Inferior parietal cortex (tissue), 1 donor: ENCODE data around the gene IRX2.

Experiments used
- DNase-seq: peaks from one replicate; pipeline ENCODE4 v3.0.0-alpha.2; 2016; ENCODE audit errors: extremely low spot score

The IRX2 gene

DNA sequence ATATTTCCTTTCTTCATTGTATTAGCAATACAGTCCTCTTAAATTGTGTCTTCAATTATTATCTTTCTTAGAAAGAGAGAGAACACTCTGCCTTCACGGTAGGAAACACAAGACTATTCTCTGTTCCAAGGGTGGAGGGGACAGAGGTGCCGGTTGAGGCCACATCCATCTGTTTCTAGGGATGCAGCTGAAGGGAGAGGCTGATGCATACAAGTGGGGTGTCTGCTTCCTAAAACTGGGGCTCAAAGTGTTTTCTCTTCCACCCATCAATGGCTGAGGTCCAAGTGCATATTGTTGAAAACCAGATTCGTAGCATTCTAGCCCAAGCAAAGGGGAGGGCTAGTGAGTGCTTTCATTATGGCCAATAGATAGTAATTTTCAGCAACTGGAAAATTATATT, 9.5 kb downstream of the IRX2 start:
- no peak for DNase-seq

DNA sequence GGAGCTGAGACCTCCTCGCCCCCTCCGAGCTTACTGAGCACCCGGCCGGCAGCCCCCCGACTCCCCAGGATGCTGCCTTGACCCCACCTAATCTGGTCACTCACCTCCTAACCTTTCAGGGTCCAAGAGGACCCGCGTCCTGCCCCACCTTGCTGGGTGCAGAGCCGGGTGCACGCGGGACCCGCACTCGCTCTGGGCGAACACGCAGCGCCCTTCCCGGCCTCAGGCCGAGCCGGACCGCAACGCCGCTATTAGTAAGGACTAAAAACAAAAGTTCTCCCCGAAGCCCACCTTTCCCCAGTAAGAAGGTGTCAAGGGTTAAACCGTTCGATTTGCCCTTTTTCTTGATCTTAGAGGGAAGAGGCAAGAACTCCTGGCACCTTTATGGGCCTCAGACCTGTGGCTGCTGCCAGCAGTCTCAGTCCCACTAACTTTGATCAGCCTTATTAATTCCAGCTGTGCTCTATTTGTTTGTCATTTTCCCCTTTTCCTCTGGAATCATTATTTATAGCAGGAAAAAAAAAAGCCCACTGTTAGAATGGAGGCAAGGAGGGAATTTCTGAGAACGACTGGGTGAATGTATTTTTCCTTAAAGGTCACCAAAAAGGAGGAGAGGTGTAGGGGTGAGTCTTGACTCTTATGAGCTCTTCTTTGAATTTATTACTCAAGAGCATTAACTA, 10.5 kb downstream of the IRX2 start:
- no peak for DNase-seq

DNA sequence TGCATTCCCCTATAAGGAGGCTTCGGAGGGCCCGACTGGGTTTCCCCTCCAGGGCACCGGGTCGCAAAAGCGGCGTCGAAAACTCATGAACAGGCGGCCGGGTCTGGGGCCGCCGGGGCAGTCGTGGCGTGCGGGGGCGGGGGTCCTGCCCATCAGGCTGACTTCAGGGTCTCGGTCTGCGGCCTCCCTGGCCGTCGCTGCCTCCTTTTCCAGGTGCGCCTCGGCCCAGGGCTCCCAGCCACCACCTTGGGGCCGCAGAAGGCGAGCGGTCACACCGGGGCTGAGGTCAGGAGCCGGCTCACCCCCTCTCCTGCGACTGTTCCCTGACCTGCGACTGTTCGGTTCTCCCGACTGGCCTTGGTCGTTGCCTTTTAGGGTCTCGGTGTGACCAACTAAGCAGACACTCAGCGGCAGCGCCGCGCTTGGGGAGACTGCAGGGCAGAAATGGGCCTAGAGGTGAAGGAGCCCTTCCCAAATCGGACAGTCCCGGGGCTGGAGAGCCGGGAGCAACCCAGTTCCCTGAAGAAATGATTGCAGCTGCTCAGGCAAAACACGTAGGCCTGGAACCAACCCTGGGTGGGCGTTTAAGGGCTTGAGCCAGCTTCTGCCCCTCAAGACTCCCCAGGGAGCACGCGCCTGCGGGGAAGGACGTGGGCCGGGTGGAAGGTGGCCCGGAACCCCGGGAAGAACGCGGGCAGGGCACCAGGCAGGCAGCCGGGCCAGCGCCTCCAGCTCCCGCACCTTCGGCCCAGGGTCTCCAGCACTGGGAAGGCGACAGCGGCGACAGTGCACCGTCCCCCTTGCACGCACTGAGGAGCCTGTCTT, 11.2 kb downstream of the IRX2 start:
- no peak for DNase-seq

DNA sequence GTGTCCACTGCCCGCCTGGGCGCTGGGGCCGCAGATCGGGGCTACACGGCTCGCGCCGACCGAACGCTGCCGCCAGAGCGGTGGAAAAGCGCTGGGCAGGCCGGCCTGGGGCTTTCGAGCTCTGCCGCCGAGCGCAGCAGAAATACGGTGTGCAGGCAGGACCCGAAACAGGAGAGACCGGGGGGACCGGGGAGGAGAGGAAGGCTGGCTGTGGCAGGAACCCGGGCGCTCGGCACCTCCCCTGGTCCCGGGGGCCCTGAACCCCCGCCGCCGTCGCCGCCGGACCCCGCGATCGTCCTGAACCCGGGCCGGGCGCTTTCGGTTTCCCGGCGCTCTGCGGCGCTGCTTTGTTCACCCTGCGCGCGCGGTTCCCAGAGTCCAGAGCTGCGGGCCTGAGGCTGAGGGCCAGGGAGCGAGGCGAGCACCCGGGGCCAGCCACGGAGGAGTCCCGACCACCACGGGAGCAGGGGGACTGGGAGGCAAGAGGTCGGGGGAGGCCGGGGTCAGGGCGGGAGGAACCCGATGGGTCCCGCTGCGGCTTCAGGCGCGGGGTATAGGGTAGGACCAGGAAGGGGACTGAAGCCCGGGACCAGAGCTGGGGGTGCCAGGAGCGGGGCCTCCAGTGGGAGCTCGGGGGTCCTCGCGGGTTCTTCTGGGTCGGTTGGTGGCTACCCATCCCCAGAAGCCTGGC, 12.0 kb downstream of the IRX2 start:
- DNase-seq, result no peak

DNA sequence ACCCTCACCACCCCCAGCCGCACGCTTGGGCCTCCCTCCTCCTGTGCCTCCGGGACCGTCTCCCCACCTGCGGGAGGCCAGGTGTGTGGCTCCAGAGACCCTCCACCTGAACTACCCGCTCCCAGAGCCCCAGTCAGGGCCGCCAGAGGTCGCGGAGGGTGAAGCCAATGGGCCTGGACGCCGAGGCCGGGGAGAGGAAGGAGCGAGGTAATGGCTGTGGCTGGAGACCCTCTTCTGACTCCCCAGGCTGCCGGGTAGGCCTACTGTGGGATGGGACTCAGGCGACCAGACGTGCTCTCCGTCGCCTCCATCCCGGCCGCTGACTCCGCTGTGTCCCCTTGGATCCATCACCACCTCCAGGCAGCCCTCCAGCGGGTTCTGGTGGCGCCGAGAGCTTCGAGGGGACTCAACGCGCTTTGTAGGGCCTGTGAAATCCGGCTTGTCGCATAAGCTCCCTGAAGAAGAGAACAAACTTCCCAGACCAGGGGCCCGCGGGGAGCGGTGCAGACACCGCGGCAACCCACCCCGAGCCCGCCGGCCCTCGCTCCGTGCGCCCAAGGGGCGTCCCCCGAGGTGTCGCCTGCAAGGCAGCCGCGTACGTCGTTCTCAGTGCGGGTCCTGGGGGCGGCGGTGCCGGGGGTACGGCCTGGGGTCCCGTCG, 12.6 kb downstream of the IRX2 start:
- DNase-seq, result no peak

DNA sequence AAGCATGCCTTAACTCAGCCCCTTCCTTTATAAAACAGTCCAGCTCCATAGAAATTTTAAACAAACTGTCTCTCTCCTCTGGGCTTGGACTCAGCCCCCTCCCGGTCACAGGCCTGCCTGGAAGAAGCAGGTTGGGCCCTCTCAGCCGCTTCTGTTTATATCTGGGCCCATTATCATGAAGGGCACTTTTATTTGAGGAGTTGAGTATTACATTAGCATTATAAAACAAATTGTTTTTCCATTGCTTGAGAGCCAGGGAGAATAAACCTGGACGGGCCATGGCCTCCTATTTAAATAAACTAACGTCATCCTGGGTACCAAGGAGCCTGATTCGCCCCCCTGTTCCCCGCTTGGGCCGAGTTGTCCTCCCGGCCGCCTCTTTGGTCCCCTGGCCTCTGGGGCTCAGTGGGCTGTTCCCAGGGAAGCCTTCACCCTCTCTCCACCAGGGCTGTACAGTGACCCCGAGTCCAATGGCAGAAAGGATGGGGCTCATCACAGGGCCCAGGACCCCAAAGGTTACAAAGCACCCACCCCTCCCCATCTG, 13.2 kb downstream of the IRX2 start:
- DNase-seq, result no peak

DNA sequence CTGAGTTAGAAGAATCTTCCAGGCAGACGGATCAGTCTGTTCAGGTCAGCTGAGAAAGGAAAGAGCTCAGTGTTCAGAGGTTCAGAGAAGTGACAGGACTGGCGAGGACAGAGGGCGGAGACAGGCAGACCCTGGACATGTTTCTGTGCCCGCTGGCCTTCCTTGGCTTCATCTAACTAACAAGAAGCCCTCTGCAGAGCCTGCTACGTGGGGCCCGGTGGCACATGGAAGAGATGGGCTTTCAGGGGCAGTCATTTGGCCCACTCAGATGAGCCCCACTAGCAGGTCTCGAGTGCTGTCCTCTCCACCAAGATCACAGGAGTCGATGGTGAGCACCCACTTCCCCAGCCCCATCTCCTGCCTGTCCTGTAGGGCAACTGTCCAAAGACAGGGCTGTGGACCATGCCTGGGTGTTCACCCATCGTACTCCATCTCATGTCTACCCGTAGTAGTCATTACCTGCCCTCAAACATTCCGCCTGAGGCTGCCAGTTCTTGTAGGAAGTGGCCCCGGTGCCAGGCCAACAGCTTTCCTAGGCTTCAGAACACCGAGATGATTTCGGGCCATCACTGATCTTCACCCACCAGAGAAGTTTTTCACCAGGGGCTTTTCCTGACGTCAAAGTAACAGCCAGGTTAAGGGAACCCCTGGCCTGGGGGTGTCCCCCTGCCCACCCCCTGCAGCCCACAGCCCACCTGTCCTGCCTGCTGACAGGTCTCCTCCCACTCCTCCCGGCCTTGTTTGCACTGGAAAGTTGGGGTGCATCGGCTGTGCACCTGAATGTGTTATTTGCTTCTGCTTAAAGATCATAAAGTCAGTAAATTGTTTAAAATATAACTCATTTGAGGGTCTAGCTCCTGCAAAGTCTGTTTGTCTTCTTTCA, 14.0 kb downstream of the IRX2 start:
- no peak for DNase-seq

DNA sequence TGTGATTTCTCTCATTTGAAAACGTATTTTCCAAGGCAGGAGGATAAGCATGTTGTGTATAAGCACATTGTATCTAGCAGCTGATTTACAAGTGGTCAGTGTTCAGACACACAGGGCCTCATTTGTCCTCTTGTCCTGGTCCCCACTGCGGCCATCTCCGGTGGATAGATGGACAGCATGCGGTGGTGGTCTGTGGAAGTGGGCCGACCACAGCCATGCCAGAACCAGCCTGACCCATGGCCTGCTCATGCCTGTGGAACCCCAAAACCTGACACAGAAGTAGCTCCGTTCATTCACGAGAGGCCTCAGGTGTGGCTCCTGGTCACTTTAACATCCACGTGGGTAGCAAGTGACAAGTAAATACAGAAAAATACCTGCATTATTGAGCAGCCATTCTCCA, 14.6 kb downstream of the IRX2 start:
- no peak for DNase-seq

DNA sequence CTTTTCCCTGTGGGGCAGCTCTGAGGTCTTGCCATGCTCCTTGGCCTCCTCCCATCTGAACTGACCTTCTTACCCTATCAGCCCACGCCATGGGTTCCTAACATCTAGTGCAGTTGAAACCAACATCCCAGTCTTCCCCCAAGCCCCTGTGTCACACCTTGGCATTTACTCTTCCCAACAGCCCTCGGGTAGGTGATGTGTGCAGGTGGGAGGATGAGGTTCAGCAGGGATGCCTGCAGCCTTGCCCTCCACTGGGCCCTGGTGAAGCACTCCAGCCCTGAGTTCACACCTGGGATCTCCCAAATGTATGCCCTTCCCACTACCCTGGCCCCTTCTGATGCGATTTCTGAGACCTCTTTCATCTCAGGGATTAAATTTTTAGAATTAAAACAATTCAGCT, 15.5 kb downstream of the IRX2 start:
- no peak for DNase-seq

DNA sequence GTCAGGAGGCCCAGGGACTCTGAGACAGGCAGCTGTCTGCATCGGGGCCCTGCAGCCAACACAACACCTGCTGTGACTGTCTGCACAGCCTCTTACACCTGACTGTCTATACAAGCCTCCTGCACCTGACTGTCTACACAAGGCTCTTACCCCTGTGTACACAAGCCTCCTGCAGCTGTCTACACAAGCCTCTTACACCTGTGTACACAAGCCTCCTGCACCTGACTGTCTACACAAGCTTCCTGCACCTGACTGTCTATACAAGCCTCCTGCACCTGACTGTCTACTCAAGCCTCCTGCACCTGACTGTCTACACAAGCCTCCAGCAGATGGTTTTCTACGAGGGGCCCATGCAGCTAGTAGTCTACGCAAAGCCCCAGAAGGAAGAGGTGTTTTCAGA, 18.6 kb downstream of the IRX2 start:
- DNase-seq, result no peak

DNA sequence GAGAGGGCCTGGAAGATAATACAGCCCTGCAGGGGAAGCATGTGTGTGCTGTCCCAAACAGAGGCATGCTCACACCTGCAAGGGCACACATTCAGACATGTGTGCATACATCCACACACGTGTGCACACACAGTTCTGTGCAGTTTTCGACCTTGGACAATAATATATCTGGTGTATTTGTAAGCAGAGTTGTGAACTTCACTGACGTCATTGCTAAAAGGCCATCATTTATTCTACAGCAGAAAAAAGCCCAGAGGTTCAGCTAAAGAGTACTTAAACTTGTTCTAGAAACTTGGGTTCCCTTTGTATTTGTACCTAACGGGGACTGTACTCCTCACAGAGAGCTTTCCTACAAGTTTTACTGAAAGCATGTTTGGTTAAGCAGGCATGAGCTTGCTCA, 19.5 kb downstream of the IRX2 start:
- no peak for DNase-seq

DNA sequence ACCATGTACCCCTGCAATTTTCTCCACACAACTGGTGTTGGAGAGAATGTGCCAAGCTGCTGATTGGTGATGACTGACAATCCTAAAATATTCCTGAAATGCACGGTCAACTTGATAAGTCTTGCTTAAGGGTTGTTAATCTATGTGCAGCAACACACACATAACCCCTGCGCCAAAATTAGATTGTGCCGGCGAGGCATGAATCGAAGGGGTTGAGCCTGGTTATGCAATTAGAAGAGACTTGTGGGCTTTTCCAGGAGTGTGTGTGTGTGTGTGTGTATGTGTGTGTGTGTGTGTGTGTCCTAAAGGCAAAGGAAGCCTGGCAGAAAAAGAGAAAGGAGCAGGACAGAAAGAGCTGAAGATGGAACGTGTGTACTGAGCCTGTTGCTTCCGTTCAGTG, 22.3 kb downstream of the IRX2 start:
- no peak for DNase-seq

DNA sequence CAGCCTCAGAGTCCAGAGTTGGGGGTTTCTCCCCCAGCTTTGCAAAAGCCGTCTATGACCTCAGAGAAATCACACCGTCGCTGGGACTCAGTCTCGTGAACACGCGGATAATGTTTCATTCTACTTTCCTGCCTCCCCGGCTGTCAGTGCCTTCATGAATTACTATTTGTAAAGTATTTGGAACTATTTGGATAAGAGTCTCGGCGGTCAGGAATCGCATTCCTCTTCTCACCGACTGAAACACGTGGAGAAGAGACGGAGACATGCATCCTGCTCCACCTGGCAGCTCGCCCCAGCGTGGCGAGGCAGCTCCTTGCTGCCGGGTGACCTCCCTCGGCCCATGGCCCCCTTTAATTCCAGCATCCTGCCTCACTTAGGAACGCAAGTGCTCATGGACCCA, 23.9 kb downstream of the IRX2 start:
- DNase-seq, result no peak

DNA sequence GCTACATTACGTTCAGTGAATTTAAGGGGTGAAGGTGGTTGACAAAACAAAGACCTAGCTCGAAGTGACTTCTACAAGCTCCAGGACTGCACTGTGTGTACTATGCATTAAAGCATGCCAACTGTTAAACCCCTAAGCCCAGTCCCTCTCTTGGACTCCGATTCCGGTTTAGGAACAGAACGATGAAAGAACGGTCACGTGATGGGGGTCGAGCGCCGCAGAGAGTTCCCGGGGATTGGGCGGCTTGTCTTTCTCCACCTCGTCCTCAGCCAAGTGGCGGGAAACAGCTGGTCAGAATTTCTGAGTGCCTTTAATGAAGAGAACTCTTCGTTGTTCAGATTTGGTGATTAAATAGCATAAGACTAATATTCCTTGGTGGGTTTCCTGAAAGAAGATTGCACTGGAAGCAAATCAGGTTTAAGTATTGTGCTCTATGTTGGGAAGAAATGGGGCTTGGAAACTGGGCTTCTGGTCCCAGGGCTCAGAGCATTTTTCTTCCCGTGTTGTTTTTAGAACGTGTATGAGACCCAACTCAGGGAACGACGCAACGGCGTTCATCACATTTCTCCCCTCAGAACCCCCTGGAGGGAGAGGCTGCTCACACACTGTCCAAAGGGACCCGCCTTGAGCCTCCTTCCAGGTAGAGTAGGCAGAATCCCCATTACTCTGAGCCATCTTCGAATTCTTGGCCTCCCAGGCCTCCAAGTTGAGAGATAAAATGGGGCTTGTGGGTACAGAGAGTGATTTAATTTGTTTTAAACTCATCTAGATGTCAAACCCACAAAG, 25.3 kb downstream of the IRX2 start:
- DNase-seq, result no peak

DNA sequence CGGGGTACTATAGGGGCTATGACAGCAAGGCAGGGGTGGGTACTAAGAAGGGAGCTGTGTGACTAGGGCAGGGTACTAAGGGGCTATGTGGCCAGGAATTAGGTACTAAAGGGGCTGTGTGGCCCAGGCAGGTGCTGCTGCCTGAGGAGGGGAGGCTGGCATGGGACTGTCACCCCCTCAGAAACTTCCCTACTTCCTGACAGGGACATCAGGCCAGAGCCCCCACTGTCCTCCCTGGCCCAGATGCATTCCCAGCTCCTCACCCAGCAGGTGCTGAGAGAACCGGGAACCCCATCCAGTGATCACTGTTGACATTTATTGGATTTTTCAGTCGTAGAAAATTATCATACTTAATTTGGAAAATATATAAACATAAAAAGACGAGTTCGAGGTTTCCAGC, 26.6 kb downstream of the IRX2 start:
- no peak for DNase-seq

DNA sequence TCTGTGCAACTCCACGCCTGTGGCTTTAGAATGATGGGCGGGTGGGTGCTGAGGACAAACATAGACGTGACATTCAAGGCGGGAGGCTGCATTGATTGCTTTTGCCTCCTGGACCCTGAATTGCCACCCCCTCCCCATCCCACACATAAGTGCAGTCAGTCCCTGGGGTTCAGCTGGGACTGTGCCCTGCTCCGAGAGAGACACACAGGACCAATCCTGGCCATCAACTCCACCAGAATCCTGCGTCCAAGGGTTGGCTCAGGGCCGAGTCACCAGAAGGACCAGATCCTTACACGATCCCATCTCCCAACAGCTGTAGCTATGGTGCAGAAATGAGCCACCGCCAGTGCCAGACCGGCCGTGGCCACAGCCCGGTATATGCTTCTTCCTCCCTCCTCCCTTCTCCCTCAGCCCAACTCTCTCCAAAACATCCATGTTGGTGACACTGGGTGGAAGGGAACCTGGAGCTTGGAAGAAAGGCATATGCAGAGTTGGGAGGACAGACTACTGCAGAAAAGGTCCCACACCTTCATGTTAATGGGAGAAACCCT, 27.4 kb downstream of the IRX2 start:
- no peak for DNase-seq

DNA sequence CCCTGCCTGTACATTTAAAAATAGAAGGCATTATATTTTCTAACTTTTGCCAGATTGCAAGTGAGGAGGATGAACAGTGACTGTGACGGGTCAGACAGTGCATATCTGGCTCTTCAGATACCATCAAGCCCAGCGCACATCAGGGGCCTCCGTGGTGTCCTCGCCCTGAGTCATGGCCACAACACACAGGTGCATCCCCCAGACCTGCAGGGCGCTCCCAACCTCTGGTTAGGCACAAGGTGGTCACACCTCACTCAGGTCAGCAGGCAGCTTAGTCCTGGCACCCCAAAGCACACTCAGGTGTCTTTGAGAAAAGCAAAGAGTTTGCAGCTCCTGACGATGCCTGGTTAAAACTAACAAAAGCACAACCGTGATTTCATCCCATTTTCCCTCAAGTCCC, 28.6 kb downstream of the IRX2 start:
- no peak for DNase-seq

DNA sequence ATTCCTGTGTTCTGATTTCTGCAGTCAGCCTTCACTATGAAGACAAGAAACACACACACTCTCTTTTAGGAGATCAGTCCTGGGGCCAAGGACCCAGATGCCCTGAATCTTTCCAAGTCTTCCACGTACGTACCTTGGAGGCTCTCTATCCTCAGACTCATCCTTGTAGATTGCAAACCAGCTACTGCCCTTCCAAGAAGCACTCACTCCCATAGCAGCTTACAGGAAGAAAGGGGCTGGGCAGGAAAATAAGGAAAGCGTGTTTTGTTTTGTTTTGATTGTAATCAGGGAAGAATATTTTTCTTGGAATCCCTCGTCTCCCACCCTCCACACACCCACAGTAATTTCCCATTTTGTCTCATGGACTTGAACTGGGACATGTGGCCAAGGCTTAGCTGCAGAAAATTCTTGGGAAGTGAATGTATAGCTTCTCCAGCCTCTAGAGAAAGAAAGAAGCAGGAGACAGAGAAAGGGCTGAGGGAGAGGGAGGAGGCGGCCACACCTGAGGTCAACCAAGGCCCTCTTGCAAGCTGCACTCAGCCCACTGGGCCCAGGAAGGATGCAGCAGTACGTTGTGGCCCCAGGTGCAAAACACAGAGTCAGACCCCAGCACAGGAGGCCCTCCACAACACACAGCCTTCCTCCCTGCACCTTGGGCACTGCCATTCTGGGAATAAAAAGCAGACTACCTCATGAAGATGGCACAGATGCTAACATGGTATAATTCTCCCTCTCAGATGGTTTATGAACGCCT, 29.9 kb downstream of the IRX2 start:
- DNase-seq, result no peak

DNA sequence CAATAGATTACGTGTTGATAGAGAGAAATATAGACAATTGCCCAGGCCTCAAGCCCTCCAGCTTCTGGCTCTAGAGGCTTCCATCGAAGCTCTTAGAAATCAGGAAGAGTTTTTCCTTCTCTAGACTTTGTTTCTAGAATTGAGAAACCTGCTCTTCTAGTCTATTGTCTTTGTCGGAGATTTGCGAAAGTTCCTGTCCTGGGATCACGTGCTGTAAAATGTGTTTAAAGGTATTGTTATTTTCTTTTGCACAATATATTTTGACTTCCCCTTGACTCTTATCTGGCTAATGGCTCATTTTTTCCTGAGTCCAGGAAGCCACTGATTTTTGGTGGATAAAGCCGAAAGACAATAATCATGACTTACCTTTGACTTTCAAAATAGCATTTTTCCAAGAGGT, 32.1 kb downstream of the IRX2 start:
- no peak for DNase-seq
